HTERT RPE-1 (cell line): ENCODE data around the gene CCR5.

Experiments
- in situ Hi-C: fragments of 300-500 bp; cut with MboI; formaldehyde crosslinking; loops from 4 replicates; pipeline ENCODE4 v1.14.3; 2020; ENCODE audit warnings: low sequenced_read_pairs

CCR5 gene

DNA sequence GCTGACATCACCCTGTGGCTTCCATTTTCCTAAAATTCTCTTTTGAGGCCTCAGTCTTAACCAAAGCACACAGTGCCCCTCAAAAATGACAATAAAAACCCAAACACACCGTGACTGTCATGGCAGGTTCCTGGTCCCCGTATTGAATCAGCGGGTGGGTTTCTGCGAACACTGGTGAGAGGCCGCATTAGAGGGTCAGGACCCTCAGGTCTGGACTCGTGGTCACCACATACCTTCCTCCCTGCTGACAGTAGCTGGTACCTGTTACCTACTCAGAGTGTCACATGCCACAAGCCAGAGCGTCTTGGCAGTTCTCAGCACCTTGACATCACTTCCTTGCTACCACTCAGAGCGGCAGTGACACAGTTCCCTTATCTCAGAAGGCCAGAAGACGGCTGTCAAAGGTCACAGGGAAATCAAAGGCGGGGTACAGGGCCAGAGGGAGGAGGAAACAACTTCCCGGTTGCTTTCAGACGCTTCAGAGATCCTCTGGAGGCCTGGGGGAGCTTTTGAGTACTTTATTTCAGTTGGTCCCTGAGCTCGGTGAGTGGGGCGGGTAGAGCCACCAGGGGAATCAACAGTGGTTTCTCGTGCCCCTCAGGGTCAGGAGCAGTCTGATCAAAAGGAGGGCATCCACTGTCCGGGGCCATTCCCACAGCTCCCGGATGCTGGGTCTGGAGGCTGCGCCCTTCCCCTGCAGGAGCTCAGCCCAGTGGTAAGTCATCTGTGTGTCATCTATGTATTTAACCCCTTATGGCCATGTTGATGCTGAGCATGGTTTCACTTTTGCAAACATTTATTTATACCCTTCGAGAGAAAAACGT is 36.3 kb downstream of the CCR5 start, which contains the start of the genes CCR5AS and CCRL2:
CCR5AS (minus strand) TSS at position 279 of the 824 bp plus-strand sequence.
CCRL2 (plus strand) TSS at position 472 of the 824 bp plus-strand sequence. CDS start 821 bp downstream, outside the sequence.
- in situ Hi-C loops: no loop called here

DNA sequence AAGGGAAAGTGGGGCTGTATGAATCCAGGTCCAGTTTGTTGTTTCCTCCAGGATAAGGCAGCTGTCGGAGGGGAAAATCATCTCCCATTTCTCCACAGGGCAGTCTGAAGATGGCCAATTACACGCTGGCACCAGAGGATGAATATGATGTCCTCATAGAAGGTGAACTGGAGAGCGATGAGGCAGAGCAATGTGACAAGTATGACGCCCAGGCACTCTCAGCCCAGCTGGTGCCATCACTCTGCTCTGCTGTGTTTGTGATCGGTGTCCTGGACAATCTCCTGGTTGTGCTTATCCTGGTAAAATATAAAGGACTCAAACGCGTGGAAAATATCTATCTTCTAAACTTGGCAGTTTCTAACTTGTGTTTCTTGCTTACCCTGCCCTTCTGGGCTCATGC is 37.2 kb downstream of the CCR5 start:
- in situ Hi-C loops: no loop called here

DNA sequence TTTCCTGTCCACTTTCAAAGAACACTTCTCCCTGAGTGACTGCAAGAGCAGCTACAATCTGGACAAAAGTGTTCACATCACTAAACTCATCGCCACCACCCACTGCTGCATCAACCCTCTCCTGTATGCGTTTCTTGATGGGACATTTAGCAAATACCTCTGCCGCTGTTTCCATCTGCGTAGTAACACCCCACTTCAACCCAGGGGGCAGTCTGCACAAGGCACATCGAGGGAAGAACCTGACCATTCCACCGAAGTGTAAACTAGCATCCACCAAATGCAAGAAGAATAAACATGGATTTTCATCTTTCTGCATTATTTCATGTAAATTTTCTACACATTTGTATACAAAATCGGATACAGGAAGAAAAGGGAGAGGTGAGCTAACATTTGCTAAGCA is 38.1 kb downstream of the CCR5 start:
- in situ Hi-C loops: no loop called here

- in situ Hi-C loops: no loop called here
Observed at GRCh38 chr3:46409739-46410489, 39.2 kb downstream of the CCR5 start.

DNA sequence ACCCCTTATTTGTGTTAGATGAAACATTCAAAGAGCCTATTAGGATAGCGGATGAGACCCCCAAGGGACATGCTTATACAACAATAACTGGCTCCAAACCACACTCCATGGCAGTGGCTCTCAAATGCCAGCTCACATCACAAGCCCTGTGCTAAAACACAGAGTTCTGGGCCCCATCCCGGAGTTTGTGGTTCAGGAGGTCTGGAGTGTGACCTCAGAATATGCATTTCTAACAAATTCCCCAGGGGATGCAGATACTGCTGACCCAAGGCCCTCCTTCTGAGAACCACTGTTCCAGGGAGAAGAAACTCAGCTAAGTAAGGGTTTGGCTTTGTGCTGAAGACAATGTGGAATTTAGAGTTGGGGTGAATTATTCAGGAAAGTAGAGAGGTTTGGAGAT is 39.9 kb downstream of the CCR5 start:
- in situ Hi-C loops: no loop called here

- in situ Hi-C loops: no loop called here
Observed at GRCh38 chr3:46411271-46411670, 40.5 kb downstream of the CCR5 start.

DNA sequence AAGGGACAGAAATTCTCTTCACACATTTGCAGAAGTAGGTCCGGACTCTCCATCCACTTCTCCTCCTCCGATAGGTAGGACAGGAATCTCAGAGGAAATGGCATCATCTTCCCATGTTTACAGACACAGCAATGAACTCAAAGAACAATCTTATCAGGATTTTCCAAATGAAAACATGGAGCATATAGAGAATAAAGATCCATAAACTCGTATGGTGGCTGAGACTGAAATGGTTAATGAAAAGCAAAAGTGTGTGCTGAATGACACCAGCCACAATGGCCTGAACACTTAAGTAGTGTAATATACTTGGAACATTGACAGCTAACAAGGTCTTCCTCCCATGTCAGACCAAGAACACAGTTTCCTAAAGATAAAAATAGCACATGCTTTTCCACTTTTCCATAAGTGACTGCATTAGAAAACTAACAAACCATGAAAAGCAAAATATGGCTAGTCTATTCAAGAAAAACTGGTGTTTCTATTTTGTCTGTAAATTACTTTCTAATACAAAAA is 42.1 kb downstream of the CCR5 start:
- in situ Hi-C loops: no loop called here

GRCh38 chr3:46413951-46414350 is 43.2 kb downstream of the CCR5 start:
- in situ Hi-C loops: no loop called here

GRCh38 chr3:46414739-46415138 is 44.0 kb downstream of the CCR5 start:
- in situ Hi-C loops: no loop called here

GRCh38 chr3:46416125-46416810 is 45.5 kb downstream of the CCR5 start:
- in situ Hi-C loops: no loop called here

- in situ Hi-C loops: no loop called here
Observed at GRCh38 chr3:46416811-46417510, 46.2 kb downstream of the CCR5 start.

DNA sequence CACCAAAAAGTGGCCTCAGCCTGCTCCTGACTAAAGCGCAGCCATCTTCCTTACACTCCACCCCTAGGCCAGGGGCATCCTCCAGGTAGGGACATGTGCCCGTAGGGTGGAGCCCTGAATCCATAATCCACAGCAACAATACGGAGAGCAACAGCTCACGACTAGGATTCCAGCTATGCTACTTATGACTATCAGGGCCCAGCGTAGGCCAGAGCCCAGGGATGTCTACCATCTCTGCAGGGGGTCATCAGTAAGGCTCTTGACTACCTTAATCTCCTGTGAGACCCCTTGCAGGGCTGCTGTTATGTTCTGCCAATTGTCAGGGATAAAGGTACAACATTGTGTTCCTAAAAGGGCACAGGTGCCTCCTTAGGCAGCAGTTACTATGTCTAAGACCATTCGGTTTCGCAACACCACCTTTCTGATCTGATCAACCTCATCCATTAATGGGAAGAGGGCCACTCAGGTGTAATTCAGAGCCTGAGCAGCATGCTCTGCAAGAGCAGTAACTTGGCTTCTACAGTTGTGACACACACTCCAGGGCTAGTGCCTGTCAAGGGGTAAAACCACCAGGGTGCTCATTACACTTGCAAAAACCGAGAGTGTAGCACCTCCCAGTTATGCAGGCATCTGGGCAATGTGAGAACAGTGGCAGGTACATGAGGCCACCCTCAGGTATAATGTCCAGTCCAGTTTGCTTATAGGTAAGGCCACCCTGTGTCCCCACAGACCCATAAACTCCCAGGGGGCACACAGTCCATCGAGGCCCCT is 47.3 kb downstream of the CCR5 start:
- in situ Hi-C loops: no loop called here

DNA sequence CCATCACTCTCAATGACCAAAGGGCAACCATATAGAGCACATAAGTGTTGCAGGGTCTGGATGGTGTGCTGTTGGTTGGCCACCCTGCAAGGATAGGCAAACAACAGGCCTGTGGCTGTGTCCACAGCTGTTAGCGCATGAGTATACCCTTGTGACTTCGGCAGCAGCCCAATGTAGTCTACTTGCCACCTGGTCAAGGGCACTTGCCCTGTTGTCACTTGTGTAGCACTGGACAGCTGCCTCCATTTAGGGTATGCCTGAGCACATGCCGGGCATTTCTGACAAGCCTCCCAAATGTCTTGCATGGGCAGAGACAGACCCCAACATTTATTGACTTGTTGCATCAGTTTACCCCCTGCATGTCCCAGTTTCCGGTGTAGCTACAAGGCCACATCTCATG is 49.1 kb downstream of the CCR5 start:
- in situ Hi-C loops: no loop called here

DNA sequence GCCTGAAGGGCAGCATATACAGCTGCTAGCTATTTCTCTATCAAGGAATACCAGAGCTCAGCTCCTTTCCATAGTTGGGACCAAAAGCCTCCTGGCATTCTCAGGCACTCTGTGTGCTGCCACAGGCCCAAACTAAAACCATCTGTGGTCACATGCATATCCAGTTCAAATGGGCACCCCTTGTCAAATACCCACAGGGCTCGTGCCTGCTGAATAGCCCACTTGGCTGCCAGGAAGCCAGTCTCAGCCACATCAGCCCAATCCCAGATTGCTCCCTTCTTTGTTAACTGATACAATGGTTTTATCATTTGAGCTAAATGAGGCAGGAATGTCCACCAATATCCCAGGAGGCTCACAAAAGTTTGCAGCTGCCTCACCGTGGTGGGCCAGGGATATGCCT is 50.2 kb downstream of the CCR5 start:
- in situ Hi-C loops: no loop called here

DNA sequence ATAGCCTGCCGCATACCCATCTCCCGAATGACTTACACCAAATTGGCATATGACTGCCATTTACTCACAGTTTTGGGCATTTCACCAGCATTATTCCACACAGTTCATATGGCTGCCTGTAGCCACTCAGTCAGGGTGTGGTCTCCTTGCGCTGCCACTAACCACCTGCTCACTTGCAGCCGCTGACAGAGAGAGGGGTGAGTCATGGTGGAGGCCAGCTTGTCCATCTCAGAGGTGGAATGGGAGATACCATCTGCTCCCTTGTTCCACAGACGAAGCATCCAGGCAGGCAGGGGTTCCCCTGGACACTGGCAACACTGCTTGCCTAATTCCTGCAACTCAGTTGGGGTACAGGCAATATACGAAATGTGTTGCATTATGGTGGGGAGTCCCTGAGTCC is 51.9 kb downstream of the CCR5 start:
- in situ Hi-C loops: no loop called here

DNA sequence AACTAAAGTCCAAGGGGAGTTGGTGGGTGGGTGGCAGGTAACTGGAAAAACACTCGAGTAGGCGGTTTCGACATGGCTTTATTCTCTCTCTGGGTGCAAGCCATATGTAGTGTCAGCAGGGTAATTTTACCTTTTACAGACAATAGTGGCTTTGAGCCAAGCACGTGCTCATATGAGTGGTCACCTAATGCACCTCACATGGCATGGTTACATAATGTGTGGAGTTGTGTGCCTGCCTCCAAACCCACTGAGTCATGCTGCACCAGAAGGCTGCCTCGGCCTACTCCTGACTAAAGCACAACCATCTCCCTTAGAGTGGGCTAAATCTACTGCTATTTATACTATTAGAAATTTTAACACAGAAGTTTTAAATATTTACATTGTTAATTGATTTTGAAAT is 52.8 kb downstream of the CCR5 start:
- in situ Hi-C loops: no loop called here
